A172 (cell line): ENCODE measurements around the gene GMEB1. TPM values are rescaled to one million over a fixed set of nuclear protein-coding genes. Genes with fewer than 3 reads are reported as not detected.
"Not testable (repeated sequence)": the region's sequence is repeated elsewhere in the genome, so short reads cannot be mapped to it uniquely, and the experiment has no call there.

Experiments used
- DNase-seq: peaks from one replicate; pipeline ENCODE4 v3.0.0-alpha.2; 2015; ENCODE audit warnings: low spot score
- total RNA-seq: library from RNA; depleted of rRNA; stranded (reverse); fragments of >200 nt; shearing (Covaris generic); gene quantifications from 2 replicates; pipeline ENCODE4 v1.2.3, GENCODE V29; 2014

GMEB1 gene
- total RNA-seq, 1 experiment from 2014 or later = 4.3 TPM

- DNase-seq = not testable (repeated sequence)
These were observed 4.4 kb downstream of the GMEB1 start for GRCh38 chr1:28672971-28673370.

- DNase-seq = no peak
These were observed 7.3 kb downstream of the GMEB1 start for GRCh38 chr1:28675924-28676257.

DNA sequence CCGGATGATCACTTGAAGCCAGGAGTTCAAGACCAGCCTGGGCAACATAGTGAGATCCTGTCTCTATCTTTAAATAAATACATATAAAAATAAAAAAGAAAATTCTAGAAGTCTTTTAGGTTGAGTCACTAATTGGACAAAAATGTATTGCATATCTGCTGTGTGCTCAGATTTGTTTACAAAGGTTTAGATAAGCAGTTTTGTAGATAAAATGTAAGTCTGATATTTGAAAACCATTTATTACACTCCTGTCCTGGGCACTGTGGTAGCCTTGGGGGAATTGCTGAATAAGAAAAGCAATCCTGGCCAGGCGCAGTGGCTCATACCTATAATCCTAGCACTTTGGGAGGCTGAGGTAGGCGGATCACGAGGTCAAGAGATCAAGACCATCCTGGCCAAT lies 11.6 kb downstream of the GMEB1 start:
- DNase-seq = no peak

DNA sequence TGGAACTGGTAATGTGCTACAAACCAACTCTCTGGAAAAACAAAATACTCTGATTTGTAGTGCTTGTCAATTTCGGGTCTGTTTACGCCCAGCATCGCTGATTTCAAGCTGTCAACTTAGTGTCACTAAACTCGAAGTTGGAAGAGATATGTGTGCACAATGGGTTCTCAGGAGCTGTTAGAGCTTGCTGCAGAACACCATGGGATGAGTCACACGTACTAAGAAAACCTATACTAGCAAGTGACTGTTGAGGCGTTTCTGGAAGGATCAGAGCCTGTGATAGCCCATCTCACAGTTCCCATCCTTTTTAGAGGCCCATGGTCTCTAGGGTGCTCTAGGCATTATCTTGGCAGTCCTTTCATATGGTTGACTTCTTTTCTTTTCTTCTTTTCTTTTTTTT lies 14.3 kb downstream of the GMEB1 start:
- DNase-seq = no peak

- DNase-seq = no peak
These were observed 16.4 kb downstream of the GMEB1 start for GRCh38 chr1:28684937-28685336.

GRCh38 chr1:28691627-28692026 lies 23.0 kb downstream of the GMEB1 start:
- DNase-seq = not testable (repeated sequence)

DNA sequence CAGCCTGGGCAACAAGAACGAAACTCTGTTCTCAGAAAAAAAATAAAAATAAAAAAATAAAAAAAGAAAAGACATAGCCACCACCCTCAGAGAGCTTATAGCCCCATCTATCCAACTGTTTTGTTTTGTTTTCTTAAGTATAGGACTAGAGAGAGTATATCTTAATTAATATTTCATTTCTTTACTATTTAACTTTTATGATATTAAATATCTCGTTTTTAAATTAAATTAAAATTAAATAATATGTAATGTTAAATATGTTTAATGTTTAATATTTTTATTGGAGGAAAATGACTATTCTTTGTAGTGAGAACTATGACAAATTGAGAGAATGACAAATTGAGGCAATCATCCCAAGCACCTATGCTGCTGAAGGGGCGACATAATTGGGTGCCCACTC lies 35.0 kb downstream of the GMEB1 start:
- DNase-seq = no peak

- DNase-seq = no peak
These were observed 47.8 kb downstream of the GMEB1 start for GRCh38 chr1:28716336-28716735.

GRCh38 chr1:28718166-28718565 lies 49.6 kb downstream of the GMEB1 start:
- DNase-seq = no peak

DNA sequence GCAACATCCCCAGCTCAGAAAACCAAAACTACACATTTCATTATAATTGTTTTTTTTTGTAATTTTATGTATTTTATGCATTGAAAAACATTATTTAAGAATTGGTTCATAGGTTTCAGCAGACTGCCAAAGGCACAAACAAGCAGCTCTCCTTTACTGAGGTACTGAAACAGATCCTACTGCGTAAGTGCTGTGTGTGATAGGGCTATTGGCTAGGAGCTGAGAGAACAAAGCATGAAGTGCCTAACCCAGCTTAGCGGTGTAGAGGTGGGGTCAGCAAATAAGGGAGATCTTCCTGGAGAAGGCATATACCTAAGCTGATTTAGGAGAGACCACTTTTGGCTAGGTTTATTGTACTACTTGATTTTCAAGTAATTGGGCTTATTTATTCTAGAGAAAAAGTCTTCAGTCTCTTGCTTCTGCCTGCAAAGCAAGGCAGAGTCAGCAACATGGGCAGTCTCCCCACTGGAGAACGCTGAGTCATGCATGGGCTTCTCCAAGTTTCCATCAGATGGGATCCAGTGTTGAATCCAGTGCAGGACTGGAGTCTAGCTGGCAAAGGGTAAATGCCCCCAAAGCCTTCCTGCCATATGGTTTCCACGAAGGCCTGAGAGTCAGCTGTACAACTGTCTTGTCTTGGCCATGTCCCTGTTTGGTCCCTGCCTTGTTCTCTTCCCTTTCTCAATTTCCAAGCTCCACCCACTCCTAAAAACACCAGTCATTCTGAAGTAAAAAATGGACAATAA lies 50.2 kb downstream of the GMEB1 start:
- peak; percentile 3 for DNase-seq

DNA sequence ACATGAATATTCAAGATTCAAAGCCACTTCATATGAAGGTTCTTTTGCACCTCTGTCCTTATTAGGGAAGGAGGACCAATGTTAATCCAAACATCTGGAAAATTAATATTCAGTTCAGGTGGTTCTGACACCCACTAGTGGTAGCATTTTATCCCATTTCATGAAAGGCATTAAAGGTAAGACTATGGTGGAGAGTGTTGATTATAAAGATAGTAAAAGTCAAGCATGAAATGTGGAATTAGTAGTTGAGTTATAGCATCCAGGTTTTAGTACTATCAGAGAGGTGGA lies 50.7 kb downstream of the GMEB1 start:
- DNase-seq = no peak

DNA sequence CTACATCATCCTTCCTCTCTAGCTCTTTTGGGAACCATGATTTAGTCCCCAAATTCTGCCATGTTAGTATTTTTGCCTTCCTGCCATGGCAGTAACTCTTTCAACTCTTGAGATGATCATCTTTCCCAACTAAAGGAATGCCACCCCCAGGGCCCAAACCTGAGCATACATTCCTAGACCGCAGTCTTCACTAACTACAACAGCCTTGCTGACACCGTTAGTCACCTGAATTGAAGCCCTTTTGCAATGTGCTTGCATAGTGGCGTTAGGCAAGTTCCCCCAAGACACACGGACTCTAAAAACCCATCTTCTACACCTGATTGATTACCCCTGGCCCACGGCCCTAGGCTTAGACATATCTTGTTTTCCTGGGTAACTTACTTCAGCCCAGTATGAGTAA lies 51.8 kb downstream of the GMEB1 start:
- DNase-seq = no peak

DNA sequence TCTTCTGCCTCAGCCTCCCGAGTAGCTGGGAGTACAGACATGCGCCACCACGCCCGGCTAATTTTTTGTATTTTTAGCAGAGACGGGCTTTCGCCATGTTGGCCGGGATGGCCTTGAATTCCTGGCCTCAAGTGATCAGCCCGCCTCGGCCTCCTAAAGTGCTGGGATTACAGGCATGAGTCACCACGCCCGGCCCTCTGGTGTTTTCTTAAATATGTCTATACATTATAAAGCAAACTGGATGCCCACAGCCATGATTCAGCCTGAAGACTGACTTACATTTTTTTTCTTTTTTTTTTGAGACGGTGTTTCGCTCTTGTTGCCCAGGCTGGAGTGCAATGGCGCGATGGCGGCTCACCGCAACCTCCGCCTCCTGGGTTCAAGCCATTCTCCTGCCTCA lies 53.3 kb downstream of the GMEB1 start:
- peak; percentile 29 for DNase-seq

GRCh38 chr1:28725365-28725764 lies 56.8 kb downstream of the GMEB1 start:
- DNase-seq = not testable (repeated sequence)

DNA sequence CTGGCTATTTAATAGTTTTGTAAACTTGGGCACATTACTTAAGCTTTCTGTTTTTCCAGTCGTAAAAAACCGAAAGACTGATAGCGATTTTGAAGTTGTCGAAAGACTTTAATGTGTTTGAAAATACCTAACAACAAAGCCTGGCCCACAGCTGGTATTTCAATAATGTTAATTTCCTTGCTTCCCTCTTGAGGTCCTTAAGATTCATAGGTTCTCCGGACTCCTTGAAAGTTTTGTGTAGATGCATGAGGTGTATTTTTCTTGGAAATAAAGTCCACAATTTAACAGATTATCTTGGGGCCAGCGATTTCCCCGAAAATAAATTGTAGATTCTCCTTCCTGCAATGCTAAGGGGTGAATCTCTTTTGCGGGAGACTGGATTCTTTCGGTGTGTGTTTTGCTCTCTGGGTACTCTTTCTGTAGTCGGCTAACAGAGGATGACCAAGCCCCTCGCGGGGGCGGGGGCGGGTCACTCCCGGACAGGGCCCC lies 67.4 kb downstream of the GMEB1 start:
- DNase-seq = no peak

DNA sequence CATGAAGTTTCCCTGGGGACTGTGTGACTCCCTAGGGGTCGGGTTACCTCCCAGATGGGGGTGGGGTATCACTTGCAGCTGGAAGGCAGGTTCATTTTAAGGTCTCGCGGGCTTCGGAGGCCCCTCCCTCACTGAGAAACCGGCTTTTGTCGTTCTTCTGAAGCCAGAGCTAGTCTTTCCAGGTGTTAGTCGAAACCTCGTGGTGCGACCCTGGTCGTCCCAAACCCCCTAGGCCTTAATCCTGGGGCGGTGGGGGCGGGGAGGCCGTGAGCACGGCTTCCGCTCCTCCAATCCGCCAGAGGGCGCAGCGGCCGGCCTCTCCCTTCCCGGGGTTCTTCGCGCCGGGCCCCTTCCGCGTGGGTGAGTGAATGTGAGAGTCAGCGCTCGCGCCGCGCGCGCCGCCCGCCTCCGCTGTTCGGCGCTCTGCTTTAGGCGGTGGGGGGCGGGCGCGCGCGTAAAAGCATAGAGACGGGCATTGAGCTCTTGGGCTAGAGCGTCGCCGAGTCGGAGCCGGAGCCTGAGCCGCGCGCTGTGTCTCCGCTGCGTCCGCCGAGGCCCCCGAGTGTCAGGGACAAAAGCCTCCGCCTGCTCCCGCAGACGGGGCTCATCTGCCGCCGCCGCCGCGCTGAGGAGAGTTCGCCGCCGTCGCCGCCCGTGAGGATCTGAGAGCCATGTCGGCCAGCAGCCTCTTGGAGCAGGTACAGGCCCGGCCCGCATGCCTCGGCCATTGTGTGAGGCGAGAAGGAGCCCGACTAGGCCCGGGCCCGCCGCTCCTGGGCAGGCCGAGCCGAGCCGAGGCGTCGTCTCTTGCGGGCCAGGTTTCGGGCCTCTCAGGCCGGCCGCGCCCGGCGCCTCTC lies 68.1 kb downstream of the GMEB1 start, which contains the start of gene YTHDF2:
Gene YTHDF2, plus strand, starts transcription at position 491 of the 857 bp plus-strand sequence. Its CDS starts 181 bp downstream, at position 672.
- peak; percentile 79 for DNase-seq

DNA sequence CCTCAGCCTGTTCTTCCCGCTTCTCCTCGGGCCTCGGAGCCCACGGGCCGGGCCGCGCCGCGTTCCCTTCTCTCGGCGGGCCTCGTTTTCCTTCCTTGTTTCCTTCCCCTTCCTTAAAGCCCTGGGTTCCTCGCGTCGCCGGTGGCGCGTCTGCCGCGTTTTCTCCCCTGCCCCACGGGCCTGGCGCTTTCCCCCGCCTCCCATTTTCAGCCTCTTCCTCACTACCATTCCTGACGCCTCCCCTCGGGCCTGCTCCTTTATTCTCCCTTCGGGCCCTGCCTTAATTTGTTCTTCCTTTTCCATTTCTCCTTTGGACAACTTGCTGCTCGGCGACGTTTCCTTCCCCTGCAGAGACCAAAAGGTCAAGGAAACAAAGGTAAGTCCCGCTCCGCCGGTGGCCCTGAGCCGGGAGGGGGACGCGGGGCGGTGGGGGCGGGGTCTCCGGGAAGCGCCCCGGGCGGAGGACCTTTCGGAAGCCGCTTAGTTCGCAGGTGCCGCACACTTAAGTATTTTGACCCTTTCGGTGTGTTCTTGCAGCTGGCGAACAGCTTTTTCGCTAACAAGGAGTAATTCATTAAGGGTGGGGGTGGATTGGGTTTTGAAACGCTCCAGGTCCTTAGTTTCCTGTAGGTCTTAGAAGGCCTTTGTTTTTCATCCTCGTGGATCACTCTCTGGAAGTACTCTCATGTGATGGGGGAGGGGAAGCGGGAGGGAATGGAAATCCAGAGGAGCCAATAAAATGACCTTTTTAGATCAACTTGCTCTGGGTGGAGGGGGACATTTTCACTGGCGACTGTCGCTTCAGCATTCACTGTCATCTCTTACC lies 68.9 kb downstream of the GMEB1 start:
- DNase-seq = peak; percentile 27

DNA sequence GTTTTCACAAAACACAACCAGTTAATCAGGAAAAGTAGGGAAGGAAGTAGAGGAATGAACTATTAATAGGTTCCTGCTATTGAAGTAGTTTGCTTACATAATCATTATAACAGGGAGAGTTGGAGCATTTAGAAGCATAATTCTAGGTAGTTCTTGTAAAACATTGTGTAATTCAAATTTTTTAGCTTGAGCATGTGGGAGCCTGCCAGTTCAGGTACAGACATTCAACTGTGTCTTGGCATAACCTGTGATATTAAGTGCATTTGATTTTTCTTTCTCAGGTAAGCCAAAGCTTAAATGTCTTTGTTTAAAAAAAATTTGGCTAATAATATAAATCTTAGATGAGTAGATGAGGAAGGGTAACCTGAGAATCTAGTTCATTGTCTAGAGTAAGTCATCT lies 71.5 kb downstream of the GMEB1 start:
- DNase-seq = no peak

DNA sequence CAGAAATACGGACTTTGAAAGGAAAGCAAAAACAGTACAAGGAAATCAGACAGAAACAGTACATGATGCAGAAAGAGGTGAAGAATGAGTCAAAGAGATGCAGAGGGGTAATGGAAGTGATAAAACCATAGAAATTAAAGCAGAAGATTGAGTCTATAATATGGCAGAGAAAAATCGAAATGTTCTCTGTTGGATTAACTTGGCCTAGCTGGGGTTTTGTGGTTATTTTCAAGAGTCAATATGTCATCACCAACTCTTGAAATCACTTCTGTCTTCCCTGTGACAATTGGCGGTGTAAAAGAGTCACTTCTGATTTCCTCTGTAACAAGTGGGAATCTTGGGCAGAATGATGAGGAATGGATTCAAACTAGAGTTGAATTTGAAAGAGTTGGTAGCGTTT lies 75.6 kb downstream of the GMEB1 start:
- no peak for DNase-seq

DNA sequence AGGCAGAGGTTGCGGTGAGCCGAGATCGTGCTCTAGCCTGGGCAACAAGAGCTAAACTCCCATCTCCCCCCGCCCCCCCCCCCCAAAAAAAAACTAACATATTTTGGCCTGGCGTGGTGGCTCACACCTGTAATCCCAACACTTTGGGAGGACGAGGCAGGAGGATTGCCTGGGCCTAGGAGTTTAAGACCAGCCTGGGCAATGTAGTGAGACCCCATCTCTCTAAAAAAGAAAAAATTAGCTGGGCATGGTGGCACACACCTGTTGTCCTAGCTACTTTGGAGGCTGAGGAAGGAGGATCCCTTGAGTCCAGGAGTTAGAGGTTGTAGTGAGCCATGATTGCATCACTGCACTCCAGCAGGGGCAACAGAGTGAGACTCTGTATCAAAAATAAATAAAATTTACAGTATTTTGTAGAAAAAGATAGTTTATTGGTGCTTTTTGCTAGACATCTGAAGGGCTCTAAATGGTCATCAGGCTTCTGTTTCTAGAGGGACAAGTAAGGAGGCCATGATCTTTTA lies 77.1 kb downstream of the GMEB1 start:
- no peak for DNase-seq

- DNase-seq = no peak
These were observed 81.7 kb downstream of the GMEB1 start for GRCh38 chr1:28750330-28750729.

GRCh38 chr1:28750771-28751294 lies 82.2 kb downstream of the GMEB1 start:
- not testable (repeated sequence) for DNase-seq
